ENCODE measurements around the gene CLIP2.
A peak's percentile ranks its signal among the peaks of the same experiment; 100 is the strongest.
"Not testable (repeated sequence)": the region's sequence is repeated elsewhere in the genome, so short reads cannot be mapped to it uniquely, and the experiment has no call there.

The CLIP2 gene

GRCh38 chr7:74388880-74389415 lies 99.7 kb downstream of the CLIP2 start:
- DNase-seq (ENCODE audit: low read depth), result no peak
- TF ChIP-seq MYC (IDR thresholded peaks at IDR 0.05; ENCODE audit: low read depth, low read length) (no peak), MAX (IDR thresholded peaks at IDR 0.05; ENCODE audit: low read depth, low read length) (no peak), POLR2A (IDR thresholded peaks at IDR 0.05; ENCODE audit: extremely low read depth, insufficient read length) (no peak), CTCF (IDR thresholded peaks at IDR 0.05; ENCODE audit: low read depth, low read length) (no peak)
- H3K4me3 ChIP-seq (ENCODE audit: low read depth, low read length), result no peak overlapping the region

GRCh38 chr7:74393722-74394121 lies 104.5 kb downstream of the CLIP2 start:
- not testable (repeated sequence) for DNase-seq (ENCODE audit: low read depth); H3K4me3 ChIP-seq (ENCODE audit: low read depth, low read length)
- TF ChIP-seq CTCF (IDR thresholded peaks at IDR 0.05; ENCODE audit: low read depth, low read length), result peak; percentile 15

- DNase-seq (ENCODE audit: low read depth); H3K4me3 ChIP-seq (ENCODE audit: low read depth, low read length): not testable (repeated sequence)
- peak; percentile 10 for TF ChIP-seq CTCF (IDR thresholded peaks at IDR 0.05; ENCODE audit: low read depth, low read length)
Observed at GRCh38 chr7:74394601-74395000, 105.4 kb downstream of the CLIP2 start.

- TF ChIP-seq MAX (IDR thresholded peaks at IDR 0.05; ENCODE audit: low read depth, low read length), result no peak
- no peak for TF ChIP-seq MYC (IDR thresholded peaks at IDR 0.05; ENCODE audit: low read depth, low read length)
- no peak for TF ChIP-seq POLR2A (IDR thresholded peaks at IDR 0.05; ENCODE audit: extremely low read depth, insufficient read length)
- TF ChIP-seq CTCF (IDR thresholded peaks at IDR 0.05; ENCODE audit: low read depth, low read length), result no peak
- no peak for DNase-seq (ENCODE audit: low read depth)
- H3K4me3 ChIP-seq (ENCODE audit: low read depth, low read length), result no peak overlapping the region
Observed at GRCh38 chr7:74395745-74396311, 106.6 kb downstream of the CLIP2 start.

GRCh38 chr7:74396993-74397392 lies 107.8 kb downstream of the CLIP2 start:
- DNase-seq (ENCODE audit: low read depth), result no peak
- TF ChIP-seq MYC (IDR thresholded peaks at IDR 0.05; ENCODE audit: low read depth, low read length) (no peak), POLR2A (IDR thresholded peaks at IDR 0.05; ENCODE audit: extremely low read depth, insufficient read length) (no peak), MAX (IDR thresholded peaks at IDR 0.05; ENCODE audit: low read depth, low read length) (no peak), CTCF (IDR thresholded peaks at IDR 0.05; ENCODE audit: low read depth, low read length) (no peak)
- H3K4me3 ChIP-seq (ENCODE audit: low read depth, low read length), result no peak overlapping the region

- no peak overlapping the region for H3K4me3 ChIP-seq (ENCODE audit: low read depth, low read length)
- no peak for TF ChIP-seq MYC (IDR thresholded peaks at IDR 0.05; ENCODE audit: low read depth, low read length)
- TF ChIP-seq POLR2A (IDR thresholded peaks at IDR 0.05; ENCODE audit: extremely low read depth, insufficient read length), result no peak
- no peak for TF ChIP-seq CTCF (IDR thresholded peaks at IDR 0.05; ENCODE audit: low read depth, low read length)
- TF ChIP-seq MAX (IDR thresholded peaks at IDR 0.05; ENCODE audit: low read depth, low read length), result no peak
- no peak for DNase-seq (ENCODE audit: low read depth)
Observed at GRCh38 chr7:74398426-74398825, 109.2 kb downstream of the CLIP2 start.

Measured in NB4 (cell line).